HG03469 (cell line): ENCODE results near the gene FGF7.
"Not testable (repeated sequence)": the region's sequence is repeated elsewhere in the genome, so short reads cannot be mapped to it uniquely, and the experiment has no call there.

Experiments
- ATAC-seq: cut with Tn5 transposase; IDR thresholded peaks from one replicate; pipeline ENCODE4 v1.9.1; 2021; ENCODE audit warnings: mild to moderate bottlenecking, moderate library complexity, moderate number of reproducible peaks; ENCODE audit not compliant: unreplicated experiment

Gene FGF7

DNA sequence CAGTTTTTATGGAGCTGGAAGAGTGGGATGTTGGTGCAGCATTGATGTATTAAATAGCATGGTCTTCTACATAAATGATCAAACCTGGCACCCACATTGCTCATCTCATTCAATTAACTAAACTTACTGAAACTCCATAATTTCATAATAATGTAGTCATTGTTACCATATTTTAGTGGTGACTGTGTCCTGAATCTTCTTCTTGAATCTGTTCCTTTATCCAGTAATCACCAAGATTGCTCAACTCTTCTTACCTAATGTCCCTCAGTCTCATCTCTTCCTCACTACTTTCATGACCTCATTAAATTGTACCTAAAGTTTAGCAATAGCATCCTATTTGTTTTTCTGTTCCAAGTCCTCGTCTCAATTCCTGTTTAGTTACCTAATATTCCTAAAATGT lies 69.8 kb downstream of the FGF7 start:
- no peak for ATAC-seq

DNA sequence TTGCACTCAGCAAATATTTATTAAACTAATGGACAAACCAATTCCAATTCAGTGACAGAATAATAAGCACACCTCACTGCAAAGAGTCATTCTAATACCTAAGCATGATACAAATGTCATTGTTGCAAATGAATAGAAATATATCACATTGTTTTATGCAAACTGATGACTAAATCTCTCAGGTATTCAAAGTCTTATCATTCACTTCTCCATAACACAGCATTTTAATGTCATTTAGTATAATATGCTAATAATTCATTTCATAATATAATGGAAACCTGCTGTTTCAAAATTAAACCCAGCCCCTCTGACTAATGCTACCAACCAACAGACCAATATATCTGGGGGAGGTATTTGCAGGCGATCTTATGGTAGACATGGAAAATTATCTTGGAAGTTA lies 71.8 kb downstream of the FGF7 start:
- no peak for ATAC-seq

DNA sequence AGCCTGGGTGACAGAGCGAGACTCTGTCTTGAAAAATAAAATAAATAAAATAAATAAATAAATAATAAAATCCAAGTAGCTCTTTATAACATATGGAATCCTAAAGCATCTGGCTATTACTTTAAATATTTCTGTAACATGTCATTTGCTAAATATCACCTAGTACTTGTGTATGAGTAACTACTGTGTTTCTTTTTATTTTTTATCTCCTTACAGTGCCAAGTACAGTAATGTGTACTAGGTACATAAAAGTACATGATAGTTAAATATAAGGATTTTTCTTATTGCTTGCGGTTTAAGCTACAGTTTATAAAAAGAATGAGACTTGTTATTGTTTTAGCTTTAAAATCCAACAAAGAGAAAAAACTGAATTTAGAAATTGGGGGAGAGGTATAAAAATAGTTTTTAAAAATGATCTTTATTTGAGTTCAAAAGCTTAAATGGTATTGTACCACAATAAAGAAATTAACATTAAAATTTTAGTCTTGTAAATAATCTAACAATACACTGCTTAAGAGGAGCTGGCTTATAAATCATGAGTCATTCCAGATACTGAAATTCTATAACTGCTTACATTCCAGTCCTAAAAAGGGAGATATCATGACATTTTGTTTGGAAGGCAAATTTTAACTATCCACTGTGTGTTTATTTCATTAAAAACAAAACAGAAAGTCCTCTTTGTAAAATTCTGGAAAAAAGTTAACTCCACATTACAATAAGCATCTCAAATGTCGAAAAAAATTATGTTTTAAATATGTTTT lies 73.1 kb downstream of the FGF7 start:
- ATAC-seq, result no peak

DNA sequence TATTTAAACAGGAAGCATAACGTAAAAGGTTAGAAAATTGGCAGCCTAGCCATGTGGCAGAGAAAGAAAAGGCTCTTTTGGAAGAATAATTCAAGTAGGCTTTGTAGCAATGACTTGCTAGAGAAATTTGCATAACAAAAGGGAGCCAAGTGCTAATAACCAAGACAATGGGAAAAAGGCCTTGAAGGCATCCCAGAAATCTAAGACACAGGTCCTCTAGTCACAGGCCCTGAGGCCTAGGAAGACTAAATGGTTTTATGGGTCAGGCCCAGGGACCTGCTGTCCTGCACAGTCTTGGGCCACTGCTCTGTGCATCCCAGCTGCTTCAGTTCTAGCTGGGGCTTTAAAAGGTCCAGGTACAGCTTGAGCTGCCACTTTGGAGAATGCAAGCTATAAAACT lies 78.5 kb downstream of the FGF7 start:
- ATAC-seq, result no peak

DNA sequence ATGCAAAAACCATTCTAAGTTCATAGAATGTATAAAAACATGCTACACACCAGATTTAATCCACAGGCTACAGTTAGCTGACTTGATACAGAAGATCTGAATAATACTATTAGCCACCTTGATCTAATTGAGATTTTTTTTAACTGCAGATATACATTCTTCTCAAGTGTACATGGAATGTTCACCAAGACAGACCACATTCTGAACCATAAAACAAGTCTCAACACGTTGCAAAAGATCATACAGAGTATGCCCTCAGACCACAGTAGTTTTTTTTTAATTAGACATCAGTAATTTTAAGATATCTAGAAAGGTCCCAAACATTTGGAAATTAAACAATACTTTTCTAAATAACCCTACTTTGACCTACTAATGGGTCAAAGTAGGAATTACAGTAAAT lies 83.3 kb downstream of the FGF7 start:
- no peak for ATAC-seq

DNA sequence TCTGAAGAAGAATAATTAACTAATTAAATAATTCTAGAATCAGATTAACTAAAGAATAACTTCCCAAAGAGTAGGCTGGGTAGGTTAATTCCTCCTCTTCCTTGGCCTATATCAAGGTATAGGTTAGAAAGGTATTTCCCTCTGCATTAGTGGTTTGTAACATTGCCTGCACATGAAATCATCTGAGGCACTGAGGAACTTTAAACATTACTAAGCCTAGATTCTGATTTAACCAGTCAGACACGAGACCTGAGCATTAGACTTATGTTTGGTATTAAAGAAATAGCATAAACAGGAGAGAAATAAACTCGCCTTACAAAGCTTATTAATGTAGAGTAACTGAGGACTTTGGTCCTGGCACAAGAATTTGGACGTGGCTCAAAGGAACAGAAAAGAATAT lies 84.2 kb downstream of the FGF7 start:
- no peak for ATAC-seq

DNA sequence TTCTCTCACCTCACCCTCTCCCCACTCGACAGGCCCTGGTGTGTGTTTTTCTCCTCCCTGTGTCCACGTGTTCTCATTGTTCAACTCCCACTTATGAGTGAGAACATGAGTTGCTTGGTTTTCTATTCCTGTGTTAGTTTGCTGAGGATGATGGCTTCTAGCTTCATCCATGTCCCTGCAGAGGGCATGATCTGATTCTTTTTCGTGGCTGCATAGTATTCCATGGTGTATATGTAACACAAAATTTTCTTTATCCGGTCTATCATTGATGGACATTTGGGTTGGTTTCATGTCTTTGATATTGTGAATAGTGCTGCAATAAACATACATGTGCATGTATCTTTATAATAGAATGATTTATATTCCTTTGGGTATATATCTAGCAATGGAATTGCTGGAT lies 89.7 kb downstream of the FGF7 start:
- ATAC-seq, result not testable (repeated sequence)

DNA sequence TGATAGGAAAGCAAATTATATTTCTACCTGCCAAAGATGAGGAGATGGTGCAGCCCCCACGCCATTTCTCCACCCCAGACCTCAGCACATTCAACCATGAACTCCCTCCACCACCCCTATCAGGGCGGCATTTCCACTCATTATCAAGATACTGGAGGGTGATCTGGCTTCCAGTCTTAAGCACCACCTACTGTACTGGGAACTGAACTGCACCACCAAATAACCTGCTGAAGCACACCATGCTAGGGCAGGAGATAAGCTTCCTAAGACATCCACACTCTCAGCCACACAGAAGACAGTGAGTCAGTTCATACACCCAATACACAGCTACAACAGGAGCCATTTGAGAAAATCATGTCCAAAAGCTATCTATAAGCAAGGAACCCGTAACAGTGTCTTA lies 98.8 kb downstream of the FGF7 start:
- no peak for ATAC-seq

DNA sequence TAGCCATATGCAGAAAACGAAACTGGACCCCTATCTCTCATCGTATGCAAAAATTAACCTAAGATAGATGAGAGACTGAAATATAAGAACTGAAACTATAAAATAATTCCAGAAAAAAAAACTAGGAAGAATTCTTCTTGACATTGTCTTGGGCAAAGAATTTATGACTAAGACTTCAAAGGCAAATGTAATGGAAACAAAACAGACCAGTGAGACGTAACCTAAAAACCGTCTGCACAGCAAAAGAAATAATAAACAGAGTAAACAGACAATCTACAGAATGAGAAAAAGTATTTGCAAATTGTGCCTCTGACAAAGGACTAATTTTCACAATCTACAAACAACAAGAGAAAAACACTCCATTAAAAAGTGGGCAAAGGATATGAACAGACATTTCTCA lies 105.2 kb downstream of the FGF7 start:
- no peak for ATAC-seq

DNA sequence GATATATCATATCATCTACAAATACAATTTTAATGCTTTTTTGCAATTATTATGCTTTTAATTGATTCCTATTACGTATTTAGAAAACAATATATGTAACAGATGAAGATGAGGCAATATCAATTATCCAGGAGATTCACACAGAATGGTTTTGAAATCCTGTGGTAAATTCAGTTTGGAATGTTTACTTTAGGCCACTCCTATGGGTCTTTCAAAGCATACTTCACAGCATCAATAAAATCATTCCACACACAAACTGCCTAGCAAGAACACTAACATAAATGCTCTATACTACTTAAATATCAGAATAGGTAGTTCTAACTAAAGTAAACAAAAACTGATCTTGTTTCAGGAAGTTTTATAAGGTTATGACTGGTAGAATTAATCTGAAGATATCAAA lies 107.0 kb downstream of the FGF7 start:
- ATAC-seq, result no peak
